Measurements from ENCODE around the gene PPP4R3A.
"Not testable (repeated sequence)": the region's sequence is repeated elsewhere in the genome, so short reads cannot be mapped to it uniquely, and the experiment has no call there.

The PPP4R3A gene

DNA sequence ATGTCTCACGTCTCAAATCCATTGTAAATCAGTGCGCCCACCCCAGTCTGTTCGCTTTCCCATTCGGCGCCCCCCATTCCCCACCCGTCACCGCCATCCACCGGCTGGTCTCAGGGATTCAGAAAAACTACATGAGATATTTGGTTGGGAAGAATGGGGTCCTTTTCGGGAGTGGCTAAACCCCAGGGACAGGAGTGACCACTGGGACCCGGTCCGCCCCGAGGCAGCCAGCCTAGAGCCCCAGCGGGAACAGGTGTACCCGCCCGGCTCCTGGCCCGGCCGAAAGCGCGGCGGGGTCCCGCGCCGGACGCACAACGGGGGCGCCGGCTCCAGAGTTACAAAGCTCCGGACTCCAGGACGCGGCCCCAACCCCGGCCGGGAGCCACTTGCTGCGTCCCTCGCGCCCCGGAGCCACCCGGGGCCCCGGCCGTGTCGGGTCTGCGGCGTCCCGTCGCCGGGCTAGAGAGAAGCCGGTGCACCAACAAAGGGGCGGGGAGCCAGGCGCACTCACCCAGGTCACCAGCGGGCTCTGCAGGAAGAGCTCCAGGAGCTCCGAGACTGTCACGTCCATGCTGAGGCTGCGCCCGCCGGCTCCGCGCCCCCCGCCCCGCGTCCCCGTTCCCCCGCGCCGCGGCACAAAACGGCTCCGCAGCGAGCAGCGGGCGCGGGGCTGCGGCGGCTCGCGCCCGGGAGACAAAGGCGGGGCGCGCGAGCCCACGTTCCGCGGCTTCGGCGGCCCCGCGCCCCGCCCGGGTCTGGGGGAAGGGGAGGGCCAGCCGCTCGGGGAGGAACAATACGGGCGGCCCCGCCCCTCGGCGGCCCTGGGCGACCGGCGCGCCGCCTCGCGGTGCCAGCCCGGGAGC lies 92.8 kb downstream of the PPP4R3A start, which contains the start of gene CCDC88C:
Gene CCDC88C (minus strand): TSS at position 701 of the 863 bp plus-strand sequence. CDS start 130 bp downstream, at position 571.
- Histone ChIP-seq H3K9me3 (no peaks in the 10 kb centered on the region), H3K4me1 (peaks cover 9% of the 10 kb centered on the region), H3K4me3 (peak within 1 kb of the TSS; percentile 72), H3K36me3 (replicated peaks) (peaks cover 22% of the 10 kb centered on the region), H3K27me3 (ENCODE audit: low read depth) (no peaks in the 10 kb centered on the region)
- DNase-seq (ENCODE audit: low spot score in 2 of 2): peak; percentile 68 to 85
- in situ Hi-C loops (cut with MboI; ENCODE audit: low sequenced_read_pairs): no loop called here

DNA sequence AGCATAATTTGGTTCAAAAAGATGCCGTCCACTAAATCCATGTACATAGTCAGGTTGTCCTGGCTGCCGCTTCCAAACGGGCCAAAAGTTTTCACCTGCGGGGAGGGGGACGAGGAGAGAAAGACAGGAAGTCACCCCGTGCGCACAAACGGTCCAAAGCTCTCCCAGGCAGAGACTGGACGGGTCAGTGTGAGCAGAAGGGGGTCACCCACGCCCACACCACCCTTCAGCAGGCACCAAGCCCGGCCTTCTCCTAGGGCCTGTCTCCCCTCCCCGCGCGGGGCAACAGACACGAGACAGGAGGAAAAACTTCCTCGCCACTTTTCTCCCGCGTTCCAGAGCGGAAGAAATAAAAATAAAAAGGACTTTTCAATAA lies 93.4 kb downstream of the PPP4R3A start:
- Histone ChIP-seq H3K4me3 (peak overlapping the region; percentile 72), H3K4me1 (peaks cover 9% of the 10 kb centered on the region), H3K36me3 (replicated peaks) (peaks cover 22% of the 10 kb centered on the region), H3K27me3 (ENCODE audit: low read depth) (no peaks in the 10 kb centered on the region), H3K9me3 (no peaks in the 10 kb centered on the region)
- in situ Hi-C loops (cut with MboI; ENCODE audit: low sequenced_read_pairs): no loop called here
- peak in 1 of 2 experiments; percentile 55 for DNase-seq (ENCODE audit: low spot score in 2 of 2)

DNA sequence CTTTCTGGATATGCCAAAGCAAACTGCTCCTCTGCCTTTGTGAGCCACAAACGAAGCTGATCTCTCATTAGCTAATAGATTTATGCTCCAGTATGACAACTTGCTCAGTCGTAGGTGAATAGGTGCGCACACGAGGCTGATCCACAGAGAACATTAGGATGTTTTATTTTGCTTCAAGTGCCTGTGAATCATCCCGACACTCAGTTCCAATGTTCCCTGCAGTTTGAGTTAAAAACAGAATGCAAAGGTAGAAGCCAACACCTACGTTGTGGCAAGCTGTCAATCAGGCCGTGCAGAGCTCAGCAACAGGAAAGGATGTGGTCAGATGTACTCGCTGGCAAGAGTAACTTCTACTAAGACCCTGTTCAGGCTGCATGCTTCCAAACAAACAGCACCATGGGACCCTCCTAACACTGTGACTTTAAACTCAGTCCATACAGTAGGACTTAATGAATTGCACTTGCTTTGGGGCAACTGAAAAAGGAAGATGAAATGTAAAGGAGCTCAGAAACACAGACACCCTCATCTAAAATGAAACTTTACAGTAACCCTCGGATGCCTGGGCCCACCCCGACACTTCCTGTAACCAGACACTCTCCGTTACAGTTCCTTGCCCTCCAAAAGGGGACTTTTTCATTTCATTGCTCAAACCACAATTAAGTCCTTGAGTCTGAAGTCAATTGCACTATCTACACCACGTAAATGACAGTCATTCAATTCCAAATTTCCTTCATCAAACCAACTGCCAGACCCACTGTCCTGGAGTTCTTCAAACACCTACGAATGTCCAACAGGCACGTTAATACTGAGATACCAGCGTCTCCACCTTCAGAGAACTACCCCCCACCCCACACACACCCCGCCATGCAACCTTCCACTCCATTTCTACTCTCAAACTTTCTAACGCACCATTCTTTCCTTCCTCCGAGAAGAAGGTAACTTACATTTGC lies 94.0 kb downstream of the PPP4R3A start:
- peak; percentile 29 to 51 for DNase-seq (ENCODE audit: low spot score in 2 of 2)
- Histone ChIP-seq H3K9me3 (no peaks in the 10 kb centered on the region), H3K36me3 (replicated peaks) (peaks cover 25% of the 10 kb centered on the region), H3K4me3 (peak overlapping the region; percentile 72), H3K4me1 (peaks cover 12% of the 10 kb centered on the region), H3K27me3 (ENCODE audit: low read depth) (no peaks in the 10 kb centered on the region)
- in situ Hi-C loops (cut with MboI; ENCODE audit: low sequenced_read_pairs): no loop called here

DNA sequence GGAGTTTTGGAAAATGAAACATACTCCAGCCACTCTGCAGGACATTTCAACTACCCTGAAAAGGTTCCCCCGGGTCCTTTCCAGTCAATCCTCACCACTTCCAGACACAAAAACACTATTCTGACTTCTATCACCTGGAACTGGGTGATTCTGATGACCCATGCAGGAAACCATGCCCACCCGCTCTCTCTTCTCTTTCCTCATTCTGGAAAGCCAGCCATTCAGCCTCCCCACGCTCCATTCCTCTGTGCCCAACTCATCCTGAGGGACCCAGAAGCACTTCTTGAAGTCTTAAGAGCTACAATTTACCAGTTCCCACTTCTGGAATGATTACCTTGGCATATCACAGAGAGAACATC lies 95.7 kb downstream of the PPP4R3A start:
- H3K36me3 ChIP-seq (replicated peaks): peaks cover 30% of the 10 kb centered on the region
- H3K9me3 ChIP-seq: no peaks in the 10 kb centered on the region
- no peak overlapping the region for H3K4me3 ChIP-seq
- no peaks in the 10 kb centered on the region for H3K27me3 ChIP-seq (ENCODE audit: low read depth)
- peaks cover 28% of the 10 kb centered on the region for H3K4me1 ChIP-seq
- DNase-seq (ENCODE audit: low spot score in 2 of 2): no peak
- in situ Hi-C loops (cut with MboI; ENCODE audit: low sequenced_read_pairs): no loop called here

DNA sequence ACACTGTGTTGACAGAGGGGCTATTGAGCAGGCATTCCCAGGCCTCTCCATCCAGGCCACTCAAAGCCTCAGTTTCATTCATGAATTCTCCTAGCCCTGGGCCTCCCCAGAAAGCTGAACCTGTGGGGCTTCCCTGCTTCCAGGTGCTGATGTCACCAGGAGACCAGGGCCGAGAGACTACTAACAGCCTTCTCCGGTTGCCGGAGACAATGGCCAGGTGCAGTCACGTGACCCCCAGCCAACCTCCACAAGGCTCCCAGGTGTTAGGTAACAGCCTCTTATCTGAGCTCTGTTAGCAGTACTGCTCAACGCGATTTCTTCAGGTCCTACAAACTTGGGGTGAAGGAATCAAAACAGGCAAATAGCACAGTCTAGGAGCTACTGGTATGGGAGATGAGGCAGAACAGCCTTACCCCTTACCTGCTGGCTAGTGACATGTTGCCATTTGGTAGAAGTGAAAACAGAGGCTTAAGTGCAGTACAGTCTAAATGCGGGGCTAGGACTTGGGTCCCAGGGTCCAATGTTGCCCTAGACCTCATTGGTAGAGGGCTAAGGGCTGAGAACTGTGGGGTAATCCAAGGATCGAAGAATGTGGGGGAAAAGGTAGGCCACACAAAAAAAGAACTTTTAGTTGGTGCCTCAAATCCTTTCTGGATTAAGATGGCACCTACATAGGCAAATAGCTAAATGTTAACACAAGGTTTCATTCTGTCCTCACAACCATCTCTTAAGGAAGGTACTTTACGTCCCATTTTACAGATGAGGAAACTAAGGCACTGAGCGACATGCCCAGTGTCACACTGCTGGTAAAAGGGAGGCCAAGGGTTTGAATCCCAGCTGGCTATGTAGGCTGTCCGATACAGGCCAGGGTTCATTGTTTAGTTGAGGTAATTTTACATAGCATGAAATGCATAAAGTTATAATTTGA lies 96.3 kb downstream of the PPP4R3A start:
- DNase-seq (ENCODE audit: low spot score in 2 of 2): no peak
- Histone ChIP-seq H3K36me3 (replicated peaks) (peaks cover 30% of the 10 kb centered on the region), H3K27me3 (ENCODE audit: low read depth) (no peaks in the 10 kb centered on the region), H3K9me3 (no peaks in the 10 kb centered on the region), H3K4me1 (peaks cover 27% of the 10 kb centered on the region), H3K4me3 (no peak overlapping the region)
- in situ Hi-C loops (cut with MboI; ENCODE audit: low sequenced_read_pairs): no loop called here

DNA sequence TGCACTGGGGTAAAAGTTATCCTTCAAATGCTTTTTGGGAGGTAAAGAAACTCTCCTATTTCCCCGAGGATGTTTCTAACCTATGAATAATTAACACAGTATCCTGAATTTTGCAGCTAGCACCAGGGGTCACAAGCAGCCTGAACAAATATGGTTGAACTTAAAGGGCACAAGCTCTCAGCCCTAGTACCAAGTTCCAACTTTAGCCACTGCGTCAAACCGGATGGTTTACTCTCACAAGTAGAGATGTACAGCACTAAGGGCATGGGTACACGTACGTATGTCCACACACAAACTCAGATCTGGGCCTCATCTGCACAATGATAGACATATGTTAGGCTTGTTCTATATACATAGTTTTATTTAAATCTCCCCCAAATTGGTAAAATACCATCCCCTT lies 97.2 kb downstream of the PPP4R3A start:
- DNase-seq (ENCODE audit: low spot score in 2 of 2): no peak
- Histone ChIP-seq H3K27me3 (ENCODE audit: low read depth) (no peaks in the 10 kb centered on the region), H3K4me1 (peaks cover 18% of the 10 kb centered on the region), H3K9me3 (no peaks in the 10 kb centered on the region), H3K4me3 (no peak overlapping the region), H3K36me3 (replicated peaks) (peaks cover 39% of the 10 kb centered on the region)
- in situ Hi-C loops (cut with MboI; ENCODE audit: low sequenced_read_pairs): no loop called here

DNA sequence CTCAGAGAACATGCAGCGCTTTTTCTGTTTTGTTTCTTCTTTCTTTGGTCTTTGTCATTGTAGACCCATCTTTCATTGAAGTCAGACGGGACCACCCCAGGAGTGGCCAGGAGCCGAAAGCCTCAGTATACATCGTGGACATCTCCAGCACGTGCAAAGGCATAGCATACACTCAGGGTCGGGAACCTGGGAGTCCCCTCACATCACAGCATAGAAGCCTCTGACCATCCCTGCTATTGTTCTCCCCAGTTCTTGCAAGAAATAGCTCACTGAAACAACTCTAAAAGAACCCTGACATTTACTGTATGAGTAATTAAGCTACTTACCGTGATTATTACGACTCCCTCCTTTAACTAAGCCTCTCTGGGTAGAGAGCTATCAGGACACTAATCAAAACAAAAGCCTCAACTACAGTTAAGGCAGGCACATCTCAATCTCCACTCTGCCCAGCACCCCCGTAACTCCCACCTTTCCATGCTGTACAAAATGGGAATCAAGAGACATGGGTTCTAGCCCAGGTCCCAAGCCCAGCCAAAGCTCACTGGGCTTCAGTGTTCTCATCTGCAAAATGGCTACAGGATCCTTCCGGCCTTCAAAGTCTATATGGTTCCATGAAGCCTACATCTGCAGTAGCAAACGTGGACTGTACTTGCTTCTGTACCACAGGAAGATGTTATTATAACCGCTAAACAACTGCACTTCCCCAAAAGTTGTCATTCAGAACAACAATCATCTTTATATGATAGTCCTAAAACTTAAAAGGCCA lies 99.2 kb downstream of the PPP4R3A start:
- Histone ChIP-seq H3K36me3 (replicated peaks) (peaks cover 51% of the 10 kb centered on the region), H3K4me3 (no peak overlapping the region), H3K9me3 (no peaks in the 10 kb centered on the region), H3K27me3 (ENCODE audit: low read depth) (no peaks in the 10 kb centered on the region), H3K4me1 (peaks cover 18% of the 10 kb centered on the region)
- in situ Hi-C loops (cut with MboI; ENCODE audit: low sequenced_read_pairs): no loop called here
- no peak for DNase-seq (ENCODE audit: low spot score in 2 of 2)

DNA sequence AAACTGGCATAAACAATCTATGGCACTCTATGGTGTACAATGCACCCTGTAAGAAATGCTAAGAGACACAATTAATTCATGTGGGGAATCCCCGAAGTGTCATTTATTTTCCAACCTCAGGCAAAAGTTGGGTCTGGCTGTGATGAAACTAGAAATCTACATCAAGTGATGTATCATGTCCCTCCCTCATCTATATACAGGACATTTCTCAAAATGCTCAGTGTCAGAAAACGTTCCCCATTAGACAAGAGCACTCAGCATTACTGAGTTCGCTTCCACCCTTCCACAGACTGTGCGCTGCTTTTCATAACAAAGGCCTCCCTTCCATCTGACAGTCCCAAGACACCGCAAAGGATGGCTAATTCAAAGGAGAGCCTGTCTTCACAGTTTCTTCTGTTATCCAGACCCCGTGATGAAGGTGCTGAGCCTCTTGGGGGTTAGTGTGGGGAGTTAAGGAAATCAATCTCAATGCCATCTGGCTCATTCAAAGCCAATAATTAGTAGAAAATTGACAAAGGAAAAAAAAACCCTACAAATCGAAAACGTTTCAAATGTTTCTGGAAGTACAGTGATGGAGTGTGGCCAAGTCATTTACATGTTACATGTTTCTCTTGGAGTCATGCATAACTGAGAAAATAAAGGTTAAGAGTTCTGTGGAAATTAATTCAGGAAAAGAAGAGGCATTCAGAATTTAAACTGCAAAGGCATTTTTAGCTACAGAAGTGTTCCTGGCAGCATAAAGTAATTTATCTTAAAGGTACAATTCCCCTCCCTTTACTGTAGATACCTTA lies 100.0 kb downstream of the PPP4R3A start:
- Histone ChIP-seq H3K27me3 (ENCODE audit: low read depth) (no peaks in the 10 kb centered on the region), H3K36me3 (replicated peaks) (peaks cover 47% of the 10 kb centered on the region), H3K4me3 (no peak overlapping the region), H3K4me1 (peaks cover 18% of the 10 kb centered on the region), H3K9me3 (no peaks in the 10 kb centered on the region)
- in situ Hi-C loops (cut with MboI; ENCODE audit: low sequenced_read_pairs): no loop called here
- peak; percentile 53 to 56 for DNase-seq (ENCODE audit: low spot score in 2 of 2)

DNA sequence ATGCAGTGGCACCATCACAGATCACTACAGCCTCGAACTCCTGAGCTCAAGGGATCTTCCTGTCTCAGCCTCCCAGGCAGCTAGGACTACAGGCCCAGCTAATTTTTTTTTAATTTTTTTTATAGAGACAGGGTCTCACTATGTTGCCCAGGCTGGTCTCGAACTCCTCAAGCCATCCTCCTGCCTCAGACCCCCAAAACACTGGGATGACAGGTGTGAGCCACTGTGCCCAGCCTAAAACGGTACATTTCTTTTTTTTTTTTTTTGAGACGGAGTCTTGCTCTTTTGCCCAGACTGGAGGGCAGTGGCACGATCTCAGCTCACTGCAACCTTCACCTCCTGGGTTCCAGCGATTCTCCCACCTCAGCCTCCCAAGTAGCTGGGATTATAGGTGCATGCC lies 100.9 kb downstream of the PPP4R3A start:
- H3K27me3 ChIP-seq (ENCODE audit: low read depth); DNase-seq (ENCODE audit: low spot score in 2 of 2); H3K4me3 ChIP-seq; H3K9me3 ChIP-seq; in situ Hi-C loops (cut with MboI; ENCODE audit: low sequenced_read_pairs): not testable (repeated sequence)
- Histone ChIP-seq H3K4me1 (peaks cover 18% of the 10 kb centered on the region), H3K36me3 (replicated peaks) (peaks cover 41% of the 10 kb centered on the region)
